Renal pelvis (tissue), 4 donors: ENCODE results near the gene MOCOS. TPM values are rescaled to one million over a fixed set of nuclear protein-coding genes. Genes with fewer than 3 reads are reported as not detected.

ENCODE experiments used
- DNase-seq: peaks from one replicate; pipeline ENCODE4 v3.0.0-alpha.2; 2013
- polyA plus RNA-seq, 3 donors: library from polyadenylated mRNA; unstranded; fragments of 120-200 nt; gene quantifications; one replicate each; pipeline ENCODE4 v1.2.1, GENCODE V29; 2013; ENCODE audit not compliant: insufficient read length in 3 of 3

Gene MOCOS
- polyA plus RNA-seq, 3 donors: 1.2 to 1.7 (median 1.4) TPM

DNA sequence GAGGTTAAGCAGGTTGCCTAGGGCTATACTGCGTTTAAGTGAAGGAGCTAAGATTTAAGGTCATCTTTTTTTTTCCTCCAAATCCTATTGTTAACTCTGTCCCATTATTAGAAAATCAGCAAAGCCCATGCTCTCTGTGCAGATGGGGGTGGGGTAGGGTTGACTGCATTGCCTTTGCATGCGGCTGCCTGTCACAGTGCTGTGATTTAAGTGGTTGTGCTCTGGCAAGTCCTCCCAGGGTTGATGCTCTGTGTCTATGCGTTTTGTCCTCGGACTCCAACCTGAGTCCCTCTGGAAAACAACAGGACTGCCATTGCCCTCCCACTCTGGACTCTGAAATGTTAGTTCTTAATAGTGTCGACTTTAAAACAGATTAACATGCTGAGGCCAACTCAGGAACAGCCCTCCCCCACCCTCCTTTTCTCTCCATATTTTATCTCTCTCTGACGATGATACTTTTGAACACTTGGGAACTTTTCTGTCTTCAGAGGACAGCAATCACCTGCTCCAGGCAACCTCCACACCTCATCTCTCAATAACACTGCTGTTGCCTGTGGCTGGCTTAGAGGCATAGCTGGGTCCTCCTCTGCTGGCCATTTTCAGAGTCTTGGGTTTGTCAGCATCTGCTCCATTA, 116.0 kb downstream of the MOCOS start:
- no peak for DNase-seq

GRCh38 chr18:36304723-36305122, 117.4 kb downstream of the MOCOS start:
- DNase-seq: no peak

GRCh38 chr18:36305375-36305774, 118.1 kb downstream of the MOCOS start:
- no peak for DNase-seq

- no peak for DNase-seq
These were observed 120.2 kb downstream of the MOCOS start for GRCh38 chr18:36307513-36307912.

- no peak for DNase-seq
These were observed 121.6 kb downstream of the MOCOS start for GRCh38 chr18:36308711-36309435.

- DNase-seq: no peak
These were observed 122.4 kb downstream of the MOCOS start for GRCh38 chr18:36309436-36310391.

DNA sequence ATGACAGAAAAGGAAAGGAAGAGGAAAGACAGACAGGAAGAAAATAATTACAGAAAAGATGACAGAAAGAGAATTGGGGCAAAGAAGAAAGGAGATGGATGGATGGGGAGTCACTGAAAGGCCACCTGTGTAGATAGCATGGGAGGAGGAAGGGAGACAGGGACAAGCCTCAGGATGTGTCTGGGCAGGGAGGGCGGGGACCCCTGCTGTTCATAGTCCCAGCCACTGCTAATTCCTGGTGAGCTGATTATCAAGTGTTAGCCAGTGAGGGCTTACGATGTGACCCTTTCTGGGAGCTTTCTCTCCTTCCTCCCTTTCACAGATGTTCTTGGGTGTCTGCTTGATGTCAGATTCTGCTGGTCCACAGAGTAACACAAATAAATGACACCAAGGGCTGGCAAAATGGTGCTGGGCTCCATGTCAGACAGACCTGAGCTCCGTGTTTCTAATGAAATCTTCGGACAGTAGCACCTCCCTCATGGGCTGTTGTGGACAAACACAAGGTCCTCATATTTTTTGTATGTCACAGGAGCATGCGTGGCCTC, 123.8 kb downstream of the MOCOS start:
- DNase-seq: no peak

DNA sequence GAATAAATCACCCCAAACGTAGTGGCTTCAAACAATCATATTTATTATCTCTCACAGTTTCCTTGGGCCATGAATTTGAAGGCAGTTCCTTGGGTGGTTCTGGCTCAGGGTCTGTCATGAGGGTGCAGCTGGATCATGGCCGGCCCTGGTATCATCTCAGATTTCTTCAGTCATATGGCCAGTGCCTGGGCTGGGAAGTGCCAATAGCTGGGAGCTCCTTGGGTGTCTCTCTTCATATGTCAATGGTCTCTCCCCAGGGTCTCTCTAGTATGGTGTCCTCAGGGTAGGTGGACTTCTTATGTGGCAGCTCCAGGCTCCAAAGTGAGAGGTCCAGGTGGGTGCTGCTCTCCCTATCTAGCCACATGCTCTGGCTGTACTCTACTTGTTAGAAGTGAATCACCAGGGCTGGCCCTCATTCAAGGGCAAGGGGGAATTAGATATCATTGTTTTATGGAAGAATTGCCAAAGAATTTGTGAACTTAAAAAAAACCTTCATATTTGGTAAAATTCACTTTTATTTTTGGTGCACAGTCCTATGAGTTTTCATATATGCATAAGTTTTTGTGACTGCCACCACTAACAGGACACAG, 125.6 kb downstream of the MOCOS start:
- no peak for DNase-seq

DNA sequence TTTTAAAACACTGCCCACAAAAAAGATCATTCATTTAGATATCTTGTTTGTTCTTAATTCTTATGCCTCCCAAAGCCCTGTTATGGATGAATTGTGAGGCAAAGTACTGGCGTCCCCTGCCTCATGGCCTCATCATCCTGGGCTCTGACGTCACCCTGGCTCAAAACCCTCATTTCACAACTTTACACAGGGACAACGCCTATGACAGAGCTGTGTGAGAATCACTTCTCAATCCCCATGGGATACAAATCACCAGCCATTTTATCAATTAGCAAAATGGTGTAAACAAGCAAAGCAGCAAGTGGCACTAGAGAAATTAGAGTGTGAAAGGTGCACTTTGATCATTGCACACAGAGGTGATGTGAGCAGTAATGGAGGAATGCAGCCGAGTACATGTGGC, 126.8 kb downstream of the MOCOS start:
- DNase-seq: no peak

DNA sequence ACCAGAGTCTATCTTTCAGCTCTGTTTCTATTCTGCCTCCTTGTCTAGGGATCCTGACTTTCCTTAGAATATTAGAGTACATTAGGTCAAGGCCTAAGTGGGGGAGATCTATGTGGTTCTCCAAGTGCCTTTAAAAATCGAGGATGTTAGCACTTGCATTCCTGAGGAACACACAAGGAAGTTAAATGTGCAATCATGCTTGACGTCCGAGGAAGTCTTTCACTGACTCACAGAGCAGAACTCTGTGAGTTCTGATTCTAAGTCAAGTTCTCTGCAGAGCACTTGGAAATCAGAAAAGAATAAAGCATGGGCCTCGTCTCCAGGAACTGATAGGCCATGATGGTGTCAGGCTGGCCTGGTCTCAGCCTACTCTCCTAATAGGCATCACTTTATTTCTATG, 127.5 kb downstream of the MOCOS start:
- DNase-seq: no peak

GRCh38 chr18:36315736-36316135, 128.4 kb downstream of the MOCOS start:
- DNase-seq: no peak

DNA sequence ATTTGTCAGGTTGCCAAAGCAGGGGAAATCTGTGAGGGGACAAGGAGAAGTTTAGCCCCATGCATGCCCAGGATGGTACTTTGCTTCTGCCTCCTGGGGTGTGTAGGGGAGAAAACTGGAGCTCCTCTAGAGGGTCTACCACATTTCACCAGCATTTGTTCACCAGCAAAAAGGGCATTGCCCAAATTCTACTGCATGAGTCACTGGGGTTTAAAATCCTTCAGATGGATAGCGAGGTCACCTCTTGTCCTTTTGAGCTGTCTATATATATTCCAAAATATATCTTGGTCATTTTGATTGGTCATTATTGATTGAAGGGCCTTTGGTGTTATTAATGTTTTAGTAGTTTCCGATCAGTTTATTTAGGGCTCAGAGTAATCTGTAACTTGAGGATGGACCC, 128.9 kb downstream of the MOCOS start:
- no peak for DNase-seq

Other genes starting within 250 kb of the MOCOS start
- 10 to 100 TPM; 61.2 to 72.0 (median 67.1) TPM for gene RPRD1A, start 119.9 kb upstream of the MOCOS start, polyA plus RNA-seq
- gene SLC39A6, start 58.2 kb upstream of the MOCOS start, polyA plus RNA-seq: 10 to 100 TPM; 67.9 to 76.6 (median 73.4) TPM
- 100 to 1,000 TPM in 2 of 3 donors, 10 to 100 TPM in 1; 79.9 to 121 (median 116) TPM for gene ELP2, start 57.6 kb upstream of the MOCOS start, polyA plus RNA-seq
- 10 to 100 TPM; 36.0 to 44.2 (median 39.2) TPM for gene FHOD3, start 110.2 kb downstream of the MOCOS start, polyA plus RNA-seq